LNCaP clone FGC (cell line): ENCODE results near the gene ATXN10.

ENCODE experiments used
- DNase-seq: peaks from one replicate; pipeline ENCODE4 v3.0.0-alpha.2; 2011; ENCODE audit warnings: low read depth
- H3K4me3 ChIP-seq: 2 replicates; pipeline ENCODE4 v1.5.1; 2011; ENCODE audit warnings: mild to moderate bottlenecking, low read depth, low read length, control low read depth
- TF ChIP-seq, protein P1 (sequence below): IDR thresholded peaks from 2 replicates; pipeline ENCODE4 v1.5.1; 2012; ENCODE audit warnings: mild to moderate bottlenecking; ENCODE audit not compliant: control insufficient read depth, insufficient read depth; ENCODE audit errors: extremely low read depth

The ATXN10 gene

DNA sequence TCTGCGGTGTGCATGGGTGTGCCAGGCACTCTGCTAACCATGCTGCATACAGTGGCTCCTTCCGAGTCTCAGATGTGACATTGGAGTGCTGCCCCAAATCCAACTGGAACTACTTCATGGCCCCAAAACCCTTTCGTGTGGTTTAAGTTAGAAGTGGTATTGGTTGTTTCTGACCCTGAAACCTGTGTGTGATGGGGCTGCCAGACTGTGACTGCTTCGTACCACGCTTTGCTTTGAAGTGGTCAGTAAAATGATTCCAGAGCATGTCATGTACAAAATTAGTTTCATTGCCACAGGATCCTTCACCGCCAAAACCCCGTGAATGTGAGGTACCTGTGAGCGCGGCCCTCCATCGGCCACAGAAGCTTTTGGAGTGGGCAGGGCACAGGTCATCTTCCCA lies 163.2 kb downstream of the ATXN10 start:
- H3K4me3 ChIP-seq: no peak overlapping the region
- TF ChIP-seq, protein P1, sequence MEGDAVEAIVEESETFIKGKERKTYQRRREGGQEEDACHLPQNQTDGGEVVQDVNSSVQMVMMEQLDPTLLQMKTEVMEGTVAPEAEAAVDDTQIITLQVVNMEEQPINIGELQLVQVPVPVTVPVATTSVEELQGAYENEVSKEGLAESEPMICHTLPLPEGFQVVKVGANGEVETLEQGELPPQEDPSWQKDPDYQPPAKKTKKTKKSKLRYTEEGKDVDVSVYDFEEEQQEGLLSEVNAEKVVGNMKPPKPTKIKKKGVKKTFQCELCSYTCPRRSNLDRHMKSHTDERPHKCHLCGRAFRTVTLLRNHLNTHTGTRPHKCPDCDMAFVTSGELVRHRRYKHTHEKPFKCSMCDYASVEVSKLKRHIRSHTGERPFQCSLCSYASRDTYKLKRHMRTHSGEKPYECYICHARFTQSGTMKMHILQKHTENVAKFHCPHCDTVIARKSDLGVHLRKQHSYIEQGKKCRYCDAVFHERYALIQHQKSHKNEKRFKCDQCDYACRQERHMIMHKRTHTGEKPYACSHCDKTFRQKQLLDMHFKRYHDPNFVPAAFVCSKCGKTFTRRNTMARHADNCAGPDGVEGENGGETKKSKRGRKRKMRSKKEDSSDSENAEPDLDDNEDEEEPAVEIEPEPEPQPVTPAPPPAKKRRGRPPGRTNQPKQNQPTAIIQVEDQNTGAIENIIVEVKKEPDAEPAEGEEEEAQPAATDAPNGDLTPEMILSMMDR: no peak

GRCh38 chr22:45836418-45837169 lies 165.0 kb downstream of the ATXN10 start:
- DNase-seq: no peak
- TF ChIP-seq, protein P1: no peak
- H3K4me3 ChIP-seq: no peak overlapping the region

More for the DNA sequence above, 163.2 kb downstream of the ATXN10 start:
- DNase-seq: no peak

DNA sequence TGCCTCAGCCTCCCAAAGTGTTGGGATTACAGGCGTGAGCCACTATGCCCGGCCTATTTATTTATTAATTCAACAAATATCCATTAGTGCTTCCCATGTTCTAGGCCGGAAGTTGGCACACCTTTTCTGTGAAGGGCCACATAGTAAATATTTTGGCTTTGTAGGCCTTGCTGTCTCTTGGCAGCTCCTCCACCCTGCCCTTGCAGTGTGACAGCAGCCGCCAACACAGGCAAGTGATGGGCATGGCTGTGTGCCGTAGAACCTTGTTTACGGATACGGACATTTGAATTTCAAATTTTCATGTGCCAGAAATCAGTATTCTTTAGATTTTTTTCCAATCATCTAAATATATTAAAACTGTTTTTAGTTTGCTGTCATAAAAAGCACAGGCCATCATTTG lies 165.9 kb downstream of the ATXN10 start:
- no peak for DNase-seq
- TF ChIP-seq, protein P1: no peak
- no peak overlapping the region for H3K4me3 ChIP-seq

- H3K4me3 ChIP-seq: no peak overlapping the region
- TF ChIP-seq, protein P1: no peak
- DNase-seq: no peak
Observed at GRCh38 chr22:45838305-45838887, 166.8 kb downstream of the ATXN10 start.

DNA sequence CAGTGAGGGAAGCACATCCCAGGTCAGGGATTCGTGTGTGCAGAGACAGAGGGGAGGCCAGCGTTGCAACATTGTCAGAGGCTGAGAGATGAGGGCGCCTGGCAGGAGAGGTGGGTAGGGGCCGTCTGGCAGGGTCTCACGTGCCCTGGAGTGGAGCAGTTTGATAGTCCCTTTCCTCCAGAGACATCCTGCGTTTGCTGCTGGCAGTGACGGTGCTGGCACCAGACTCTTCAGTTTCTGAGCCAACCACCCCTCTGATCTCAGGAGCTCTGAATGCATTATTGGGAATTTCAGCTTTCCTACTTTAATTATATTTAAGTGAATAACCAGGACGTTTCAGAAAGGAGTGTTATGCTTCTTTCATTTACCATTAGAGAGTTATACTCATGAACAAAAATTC lies 168.8 kb downstream of the ATXN10 start:
- no peak overlapping the region for H3K4me3 ChIP-seq
- no peak for DNase-seq
- TF ChIP-seq, protein P1: no peak

- H3K4me3 ChIP-seq: no peak overlapping the region
- TF ChIP-seq, protein P1: no peak
- DNase-seq: no peak
Observed at GRCh38 chr22:45842291-45842991, 170.8 kb downstream of the ATXN10 start.
